ENCODE results near the gene PVALB. TPM values are rescaled to one million over a fixed set of nuclear protein-coding genes. Genes with fewer than 3 reads are reported as not detected.

PVALB gene
- total RNA-seq, 1 experiment from 2014 or later: not detected

DNA sequence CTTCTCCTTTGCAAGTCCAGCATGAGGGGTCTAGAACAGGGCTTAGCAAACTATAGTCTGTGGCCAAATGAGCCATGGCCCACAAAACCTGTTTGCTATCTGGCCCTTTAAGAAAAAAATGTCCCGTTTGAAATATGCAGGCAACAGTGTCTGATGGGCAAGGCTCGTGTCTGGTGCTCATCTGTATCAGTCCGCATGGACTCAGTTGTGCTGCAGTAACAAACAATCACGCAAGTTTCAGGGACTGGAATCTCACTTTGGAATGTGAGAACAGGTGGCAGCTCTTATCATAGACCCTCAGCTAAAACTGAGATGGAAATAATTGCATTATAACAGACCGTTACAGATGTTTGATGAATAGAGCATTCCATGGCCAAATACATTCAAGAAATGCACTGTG is 19.1 kb upstream of the PVALB start:
- no peaks in the 10 kb centered on the region for H3K27me3 ChIP-seq (ENCODE audit: low read length)
- H3K4me2 ChIP-seq (ENCODE audit: low read depth, low read length, poor library complexity, severe bottlenecking): no peak overlapping the region
- no peaks in the 10 kb centered on the region for H3K79me2 ChIP-seq (ENCODE audit: low read length)
- H4K20me1 ChIP-seq (ENCODE audit: insufficient read depth, low read depth, low read length): no peaks in the 10 kb centered on the region
- H3K4me3 ChIP-seq (ENCODE audit: low read length): no peak overlapping the region
- H3K9ac ChIP-seq (ENCODE audit: low read length): no peak overlapping the region
- H3K9me2 ChIP-seq (replicated peaks; ENCODE audit: insufficient read depth, low read length): no peaks in the 10 kb centered on the region
- no peaks in the 10 kb centered on the region for H3K36me3 ChIP-seq (ENCODE audit: insufficient read depth, low read length)
- H2AFZ ChIP-seq (ENCODE audit: low read length): no peak overlapping the region
- H3K4me1 ChIP-seq (ENCODE audit: low read length): peaks cover 6% of the 10 kb centered on the region
- H3K9me3 ChIP-seq (ENCODE audit: low read length): no peaks in the 10 kb centered on the region
- H3K27ac ChIP-seq (ENCODE audit: low read length): no peak overlapping the region
- no peak for DNase-seq

DNA sequence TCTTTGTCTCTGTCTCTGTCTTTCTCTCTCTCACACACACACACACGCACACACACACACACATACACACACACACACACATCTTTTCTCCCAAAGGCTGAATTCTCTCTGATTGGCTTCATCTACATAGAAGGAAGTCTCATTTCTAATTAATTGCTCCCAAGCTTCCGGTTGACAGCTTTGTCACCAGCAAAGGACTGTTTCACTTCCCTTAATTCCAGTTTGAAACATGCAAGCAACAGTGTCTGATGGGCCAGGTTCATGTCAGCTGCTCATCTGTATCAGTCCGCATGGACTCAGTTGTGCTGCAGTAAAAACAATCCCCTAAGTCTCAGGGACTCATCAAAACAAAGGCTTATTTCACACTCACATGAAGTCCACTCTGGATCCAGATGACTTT is 16.2 kb upstream of the PVALB start:
- H4K20me1 ChIP-seq (ENCODE audit: insufficient read depth, low read depth, low read length): no peaks in the 10 kb centered on the region
- H3K4me1 ChIP-seq (ENCODE audit: low read length): peaks cover 6% of the 10 kb centered on the region
- no peak overlapping the region for H3K4me2 ChIP-seq (ENCODE audit: low read depth, low read length, poor library complexity, severe bottlenecking)
- no peak overlapping the region for H3K4me3 ChIP-seq (ENCODE audit: low read length)
- H2AFZ ChIP-seq (ENCODE audit: low read length): no peak overlapping the region
- H3K27ac ChIP-seq (ENCODE audit: low read length): no peak overlapping the region
- no peak overlapping the region for H3K9ac ChIP-seq (ENCODE audit: low read length)
- no peaks in the 10 kb centered on the region for H3K9me2 ChIP-seq (replicated peaks; ENCODE audit: insufficient read depth, low read length)
- peak; percentile 68 for DNase-seq
- H3K79me2 ChIP-seq (ENCODE audit: low read length): no peaks in the 10 kb centered on the region
- H3K9me3 ChIP-seq (ENCODE audit: low read length): no peaks in the 10 kb centered on the region
- no peaks in the 10 kb centered on the region for H3K27me3 ChIP-seq (ENCODE audit: low read length)
- no peaks in the 10 kb centered on the region for H3K36me3 ChIP-seq (ENCODE audit: insufficient read depth, low read length)

DNA sequence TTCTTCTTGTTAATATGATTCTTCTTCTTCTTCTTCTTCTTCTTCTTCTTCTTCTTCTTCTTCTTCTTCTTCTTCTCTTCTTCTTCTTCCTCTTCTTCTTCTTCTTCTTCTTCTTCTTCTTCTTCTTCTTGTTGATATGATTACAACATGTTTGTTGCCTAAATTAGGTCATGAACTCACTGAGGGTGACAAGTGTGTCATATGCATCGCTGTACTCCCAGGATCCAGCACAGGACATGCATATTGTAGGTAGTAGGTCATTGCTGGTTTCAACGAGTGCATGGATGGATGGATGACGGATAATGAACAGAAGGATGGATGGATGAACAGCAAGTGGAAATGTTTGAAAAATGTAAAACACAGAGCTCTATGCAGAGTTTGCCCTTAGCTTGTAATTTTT is 14.9 kb upstream of the PVALB start:
- no peaks in the 10 kb centered on the region for H3K9me3 ChIP-seq (ENCODE audit: low read length)
- no peak overlapping the region for H3K4me2 ChIP-seq (ENCODE audit: low read depth, low read length, poor library complexity, severe bottlenecking)
- H3K4me1 ChIP-seq (ENCODE audit: low read length): peaks cover 6% of the 10 kb centered on the region
- H3K9ac ChIP-seq (ENCODE audit: low read length): no peak overlapping the region
- no peaks in the 10 kb centered on the region for H4K20me1 ChIP-seq (ENCODE audit: insufficient read depth, low read depth, low read length)
- H3K9me2 ChIP-seq (replicated peaks; ENCODE audit: insufficient read depth, low read length): no peaks in the 10 kb centered on the region
- no peak overlapping the region for H3K27ac ChIP-seq (ENCODE audit: low read length)
- no peak overlapping the region for H3K4me3 ChIP-seq (ENCODE audit: low read length)
- no peaks in the 10 kb centered on the region for H3K27me3 ChIP-seq (ENCODE audit: low read length)
- no peaks in the 10 kb centered on the region for H3K79me2 ChIP-seq (ENCODE audit: low read length)
- H3K36me3 ChIP-seq (ENCODE audit: insufficient read depth, low read length): no peaks in the 10 kb centered on the region
- no peak overlapping the region for H2AFZ ChIP-seq (ENCODE audit: low read length)
- DNase-seq: no peak

- no peak for DNase-seq
- Histone ChIP-seq H3K4me3 (ENCODE audit: low read length) (no peak overlapping the region), H3K27ac (ENCODE audit: low read length) (no peak overlapping the region), H3K9me2 (replicated peaks; ENCODE audit: insufficient read depth, low read length) (no peaks in the 10 kb centered on the region), H3K4me1 (ENCODE audit: low read length) (peaks cover 6% of the 10 kb centered on the region), H3K27me3 (ENCODE audit: low read length) (no peaks in the 10 kb centered on the region), H3K4me2 (ENCODE audit: low read depth, low read length, poor library complexity, severe bottlenecking) (no peak overlapping the region), H4K20me1 (ENCODE audit: insufficient read depth, low read depth, low read length) (no peaks in the 10 kb centered on the region), H3K36me3 (ENCODE audit: insufficient read depth, low read length) (no peaks in the 10 kb centered on the region), H3K79me2 (ENCODE audit: low read length) (no peaks in the 10 kb centered on the region), H3K9ac (ENCODE audit: low read length) (no peak overlapping the region), H2AFZ (ENCODE audit: low read length) (no peak overlapping the region), H3K9me3 (ENCODE audit: low read length) (no peaks in the 10 kb centered on the region)
Measured at GRCh38 chr22:36831206-36831605, 14.4 kb upstream of the PVALB start.

GRCh38 chr22:36830601-36831000 is 13.8 kb upstream of the PVALB start:
- Histone ChIP-seq H4K20me1 (ENCODE audit: insufficient read depth, low read depth, low read length) (no peaks in the 10 kb centered on the region), H3K9ac (ENCODE audit: low read length) (no peak overlapping the region), H3K27me3 (ENCODE audit: low read length) (no peaks in the 10 kb centered on the region), H3K4me3 (ENCODE audit: low read length) (no peak overlapping the region), H3K4me2 (ENCODE audit: low read depth, low read length, poor library complexity, severe bottlenecking) (no peak overlapping the region), H3K9me2 (replicated peaks; ENCODE audit: insufficient read depth, low read length) (no peaks in the 10 kb centered on the region), H3K79me2 (ENCODE audit: low read length) (no peaks in the 10 kb centered on the region), H3K4me1 (ENCODE audit: low read length) (peaks cover 6% of the 10 kb centered on the region), H3K9me3 (ENCODE audit: low read length) (no peaks in the 10 kb centered on the region), H3K27ac (ENCODE audit: low read length) (no peak overlapping the region), H2AFZ (ENCODE audit: low read length) (no peak overlapping the region), H3K36me3 (ENCODE audit: insufficient read depth, low read length) (no peaks in the 10 kb centered on the region)
- DNase-seq: no peak

GRCh38 chr22:36829370-36830002 is 12.7 kb upstream of the PVALB start:
- H3K9ac ChIP-seq (ENCODE audit: low read length): no peak overlapping the region
- H2AFZ ChIP-seq (ENCODE audit: low read length): no peak overlapping the region
- H3K9me2 ChIP-seq (replicated peaks; ENCODE audit: insufficient read depth, low read length): no peaks in the 10 kb centered on the region
- H3K9me3 ChIP-seq (ENCODE audit: low read length): no peaks in the 10 kb centered on the region
- no peaks in the 10 kb centered on the region for H4K20me1 ChIP-seq (ENCODE audit: insufficient read depth, low read depth, low read length)
- H3K4me2 ChIP-seq (ENCODE audit: low read depth, low read length, poor library complexity, severe bottlenecking): no peak overlapping the region
- H3K36me3 ChIP-seq (ENCODE audit: insufficient read depth, low read length): no peaks in the 10 kb centered on the region
- H3K79me2 ChIP-seq (ENCODE audit: low read length): no peaks in the 10 kb centered on the region
- H3K4me1 ChIP-seq (ENCODE audit: low read length): peaks cover 6% of the 10 kb centered on the region
- H3K27me3 ChIP-seq (ENCODE audit: low read length): no peaks in the 10 kb centered on the region
- H3K27ac ChIP-seq (ENCODE audit: low read length): no peak overlapping the region
- DNase-seq: no peak
- no peak overlapping the region for H3K4me3 ChIP-seq (ENCODE audit: low read length)

DNA sequence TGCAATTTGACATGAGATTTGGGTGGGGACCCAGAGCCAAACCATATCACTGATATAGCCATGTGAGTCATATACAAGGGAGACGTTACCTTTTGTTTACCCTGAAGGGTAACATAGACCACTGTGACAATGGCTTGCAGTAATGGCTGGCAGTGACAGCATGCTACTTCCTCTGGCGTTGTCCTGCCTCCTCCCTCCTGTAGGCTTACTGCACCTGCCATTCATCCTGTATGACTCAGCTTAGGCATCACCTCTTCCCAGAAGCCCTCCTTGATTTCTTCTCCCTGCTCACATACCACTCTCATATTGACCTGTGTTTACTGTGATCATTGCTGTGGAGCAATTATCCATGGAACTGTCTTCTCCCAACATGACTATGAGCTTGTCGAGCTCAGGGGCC is 12.0 kb upstream of the PVALB start:
- no peak overlapping the region for H3K4me2 ChIP-seq (ENCODE audit: low read depth, low read length, poor library complexity, severe bottlenecking)

DNA sequence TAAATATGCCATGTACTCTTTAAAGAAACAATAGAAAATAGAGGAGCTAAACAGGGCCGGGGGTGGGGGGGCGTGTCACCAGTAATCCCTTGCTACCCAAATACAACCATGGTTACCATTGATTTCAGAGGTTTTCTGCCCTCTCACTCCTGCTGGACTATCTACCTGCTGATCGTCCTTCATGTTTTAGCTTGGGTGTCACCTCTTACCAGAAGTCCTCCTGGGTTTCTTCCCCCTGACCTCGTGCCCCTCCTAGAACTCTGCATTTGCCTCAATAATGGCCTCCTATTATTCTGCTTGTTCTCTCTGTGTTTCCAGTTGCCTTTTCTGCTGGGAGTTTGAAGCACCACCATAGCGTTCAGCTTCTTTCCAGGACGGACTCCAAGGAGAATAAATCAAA is 9.4 kb upstream of the PVALB start:
- Histone ChIP-seq H3K4me1 (ENCODE audit: low read length) (no peaks in the 10 kb centered on the region), H4K20me1 (ENCODE audit: insufficient read depth, low read depth, low read length) (no peaks in the 10 kb centered on the region), H2AFZ (ENCODE audit: low read length) (no peak overlapping the region), H3K4me2 (ENCODE audit: low read depth, low read length, poor library complexity, severe bottlenecking) (no peak overlapping the region), H3K9ac (ENCODE audit: low read length) (no peak overlapping the region), H3K79me2 (ENCODE audit: low read length) (no peaks in the 10 kb centered on the region), H3K9me2 (replicated peaks; ENCODE audit: insufficient read depth, low read length) (no peaks in the 10 kb centered on the region), H3K36me3 (ENCODE audit: insufficient read depth, low read length) (no peaks in the 10 kb centered on the region), H3K27ac (ENCODE audit: low read length) (no peak overlapping the region), H3K27me3 (ENCODE audit: low read length) (no peaks in the 10 kb centered on the region), H3K4me3 (ENCODE audit: low read length) (no peak overlapping the region), H3K9me3 (ENCODE audit: low read length) (no peaks in the 10 kb centered on the region)
- DNase-seq: no peak

More for the DNA sequence above, 12.0 kb upstream of the PVALB start:
- H3K4me3 ChIP-seq (ENCODE audit: low read length): no peak overlapping the region
- no peaks in the 10 kb centered on the region for H3K9me2 ChIP-seq (replicated peaks; ENCODE audit: insufficient read depth, low read length)
- no peaks in the 10 kb centered on the region for H3K27me3 ChIP-seq (ENCODE audit: low read length)
- no peaks in the 10 kb centered on the region for H3K36me3 ChIP-seq (ENCODE audit: insufficient read depth, low read length)
- no peak overlapping the region for H3K9ac ChIP-seq (ENCODE audit: low read length)
- no peak overlapping the region for H2AFZ ChIP-seq (ENCODE audit: low read length)
- no peak overlapping the region for H3K27ac ChIP-seq (ENCODE audit: low read length)
- no peaks in the 10 kb centered on the region for H3K9me3 ChIP-seq (ENCODE audit: low read length)
- no peak for DNase-seq
- H4K20me1 ChIP-seq (ENCODE audit: insufficient read depth, low read depth, low read length): no peaks in the 10 kb centered on the region
- H3K79me2 ChIP-seq (ENCODE audit: low read length): no peaks in the 10 kb centered on the region
- peaks cover 6% of the 10 kb centered on the region for H3K4me1 ChIP-seq (ENCODE audit: low read length)

- Histone ChIP-seq H3K4me3 (ENCODE audit: low read length) (no peak overlapping the region), H2AFZ (ENCODE audit: low read length) (no peak overlapping the region), H3K36me3 (ENCODE audit: insufficient read depth, low read length) (no peaks in the 10 kb centered on the region), H3K27me3 (ENCODE audit: low read length) (no peaks in the 10 kb centered on the region), H3K9me3 (ENCODE audit: low read length) (no peaks in the 10 kb centered on the region), H4K20me1 (ENCODE audit: insufficient read depth, low read depth, low read length) (no peaks in the 10 kb centered on the region), H3K4me1 (ENCODE audit: low read length) (no peaks in the 10 kb centered on the region), H3K4me2 (ENCODE audit: low read depth, low read length, poor library complexity, severe bottlenecking) (no peak overlapping the region), H3K9ac (ENCODE audit: low read length) (no peak overlapping the region), H3K27ac (ENCODE audit: low read length) (no peak overlapping the region), H3K79me2 (ENCODE audit: low read length) (no peaks in the 10 kb centered on the region), H3K9me2 (replicated peaks; ENCODE audit: insufficient read depth, low read length) (no peaks in the 10 kb centered on the region)
- DNase-seq: no peak
Measured at GRCh38 chr22:36824655-36825054, 7.8 kb upstream of the PVALB start.

Data from Karpas-422 (cell line).